ENCODE measurements around the gene CDH15.

- TF ChIP-seq ZNF785 (tag by site-specific recombination; IDR thresholded peaks at IDR 0.05) (no peak), CTCF (tag by site-specific recombination; IDR thresholded peaks at IDR 0.05) (no peak), ZNF274 (IDR thresholded peaks at IDR 0.05; ENCODE audit: low read length) (no peak), ZNF274 (tag by site-specific recombination; IDR thresholded peaks at IDR 0.05; ENCODE audit: borderline replicate concordance) (no peak), ZNF23 (tag by site-specific recombination; IDR thresholded peaks at IDR 0.05; ENCODE audit: borderline replicate concordance) (no peak), ZNF121 (tag by site-specific recombination; IDR thresholded peaks at IDR 0.05) (no peak), ZNF624 (tag by site-specific recombination; IDR thresholded peaks at IDR 0.05) (no peak), ZSCAN16 (tag by site-specific recombination; IDR thresholded peaks at IDR 0.05) (no peak), ZBTB20 (tag by site-specific recombination; IDR thresholded peaks at IDR 0.05) (no peak), SCRT1 (tag by site-specific recombination; IDR thresholded peaks at IDR 0.05; ENCODE audit: borderline replicate concordance) (no peak), ZNF529 (tag by site-specific recombination; IDR thresholded peaks at IDR 0.05; ENCODE audit: insufficient replicate concordance) (no peak), ZNF37A (tag by site-specific recombination; IDR thresholded peaks at IDR 0.05) (no peak), ZNF184 (tag by site-specific recombination; IDR thresholded peaks at IDR 0.05) (no peak), ZEB2 (tag by site-specific recombination; IDR thresholded peaks at IDR 0.05) (no peak)
- TF ChIP-seq, protein P1, sequence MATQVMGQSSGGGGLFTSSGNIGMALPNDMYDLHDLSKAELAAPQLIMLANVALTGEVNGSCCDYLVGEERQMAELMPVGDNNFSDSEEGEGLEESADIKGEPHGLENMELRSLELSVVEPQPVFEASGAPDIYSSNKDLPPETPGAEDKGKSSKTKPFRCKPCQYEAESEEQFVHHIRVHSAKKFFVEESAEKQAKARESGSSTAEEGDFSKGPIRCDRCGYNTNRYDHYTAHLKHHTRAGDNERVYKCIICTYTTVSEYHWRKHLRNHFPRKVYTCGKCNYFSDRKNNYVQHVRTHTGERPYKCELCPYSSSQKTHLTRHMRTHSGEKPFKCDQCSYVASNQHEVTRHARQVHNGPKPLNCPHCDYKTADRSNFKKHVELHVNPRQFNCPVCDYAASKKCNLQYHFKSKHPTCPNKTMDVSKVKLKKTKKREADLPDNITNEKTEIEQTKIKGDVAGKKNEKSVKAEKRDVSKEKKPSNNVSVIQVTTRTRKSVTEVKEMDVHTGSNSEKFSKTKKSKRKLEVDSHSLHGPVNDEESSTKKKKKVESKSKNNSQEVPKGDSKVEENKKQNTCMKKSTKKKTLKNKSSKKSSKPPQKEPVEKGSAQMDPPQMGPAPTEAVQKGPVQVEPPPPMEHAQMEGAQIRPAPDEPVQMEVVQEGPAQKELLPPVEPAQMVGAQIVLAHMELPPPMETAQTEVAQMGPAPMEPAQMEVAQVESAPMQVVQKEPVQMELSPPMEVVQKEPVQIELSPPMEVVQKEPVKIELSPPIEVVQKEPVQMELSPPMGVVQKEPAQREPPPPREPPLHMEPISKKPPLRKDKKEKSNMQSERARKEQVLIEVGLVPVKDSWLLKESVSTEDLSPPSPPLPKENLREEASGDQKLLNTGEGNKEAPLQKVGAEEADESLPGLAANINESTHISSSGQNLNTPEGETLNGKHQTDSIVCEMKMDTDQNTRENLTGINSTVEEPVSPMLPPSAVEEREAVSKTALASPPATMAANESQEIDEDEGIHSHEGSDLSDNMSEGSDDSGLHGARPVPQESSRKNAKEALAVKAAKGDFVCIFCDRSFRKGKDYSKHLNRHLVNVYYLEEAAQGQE (tag by site-specific recombination; IDR thresholded peaks at IDR 0.05): no peak
Observed at GRCh38 chr16:89152831-89153700, 18.5 kb upstream of the CDH15 start.
